Measurements from ENCODE around the gene MYRIP. TPM values are rescaled to one million over a fixed set of nuclear protein-coding genes. Genes with fewer than 3 reads are reported as not detected.

Gene MYRIP
- total RNA-seq, 1 donor: under 0.01 TPM

GRCh38 chr3:40053663-40054062, 244.3 kb downstream of the MYRIP start:
- H3K9me3 ChIP-seq (ENCODE audit: low read depth, low read length): no peaks in the 10 kb centered on the region
- no peaks in the 10 kb centered on the region for H3K79me2 ChIP-seq (ENCODE audit: insufficient read depth, low read length)
- no peaks in the 10 kb centered on the region for H3K27me3 ChIP-seq (ENCODE audit: insufficient read depth, low read length)
- H3K4me1 ChIP-seq (ENCODE audit: insufficient read depth, low read length): peaks cover 32% of the 10 kb centered on the region
- H2AFZ ChIP-seq (ENCODE audit: low read length): no peak overlapping the region
- no peak overlapping the region for H3K4me2 ChIP-seq (ENCODE audit: insufficient read depth, low read length)
- DNase-seq (ENCODE audit: insufficient read length, low spot score, missing footprints): no peak
- no peak for TF ChIP-seq CTCF (IDR thresholded peaks at IDR 0.05; ENCODE audit: extremely low read depth, low read depth, low read length)
- H3K27ac ChIP-seq (ENCODE audit: low read depth, low read length): no peak overlapping the region
- H4K20me1 ChIP-seq (ENCODE audit: insufficient read depth, low read length): no peaks in the 10 kb centered on the region
- H3K36me3 ChIP-seq (ENCODE audit: insufficient read depth, low read length): no peaks in the 10 kb centered on the region
- H3K4me3 ChIP-seq (ENCODE audit: insufficient read depth, low read length): no peak overlapping the region

GRCh38 chr3:40054568-40055222, 245.3 kb downstream of the MYRIP start:
- Histone ChIP-seq H2AFZ (ENCODE audit: low read length) (peak overlapping the region; percentile 64), H4K20me1 (ENCODE audit: insufficient read depth, low read length) (no peaks in the 10 kb centered on the region), H3K27me3 (ENCODE audit: insufficient read depth, low read length) (no peaks in the 10 kb centered on the region), H3K4me3 (ENCODE audit: insufficient read depth, low read length) (no peak overlapping the region), H3K79me2 (ENCODE audit: insufficient read depth, low read length) (no peaks in the 10 kb centered on the region), H3K4me1 (ENCODE audit: insufficient read depth, low read length) (peaks cover 32% of the 10 kb centered on the region), H3K36me3 (ENCODE audit: insufficient read depth, low read length) (no peaks in the 10 kb centered on the region), H3K4me2 (ENCODE audit: insufficient read depth, low read length) (no peak overlapping the region), H3K9me3 (ENCODE audit: low read depth, low read length) (no peaks in the 10 kb centered on the region), H3K27ac (ENCODE audit: low read depth, low read length) (peak overlapping the region; percentile 76)
- TF ChIP-seq CTCF (IDR thresholded peaks at IDR 0.05; ENCODE audit: extremely low read depth, low read depth, low read length): no peak
- no peak for DNase-seq (ENCODE audit: insufficient read length, low spot score, missing footprints)

GRCh38 chr3:40055361-40055760, 246.0 kb downstream of the MYRIP start:
- Histone ChIP-seq H4K20me1 (ENCODE audit: insufficient read depth, low read length) (no peaks in the 10 kb centered on the region), H3K4me2 (ENCODE audit: insufficient read depth, low read length) (no peak overlapping the region), H2AFZ (ENCODE audit: low read length) (no peak overlapping the region), H3K36me3 (ENCODE audit: insufficient read depth, low read length) (no peaks in the 10 kb centered on the region), H3K4me1 (ENCODE audit: insufficient read depth, low read length) (peaks cover 32% of the 10 kb centered on the region), H3K4me3 (ENCODE audit: insufficient read depth, low read length) (no peak overlapping the region), H3K79me2 (ENCODE audit: insufficient read depth, low read length) (no peaks in the 10 kb centered on the region), H3K27me3 (ENCODE audit: insufficient read depth, low read length) (no peaks in the 10 kb centered on the region), H3K27ac (ENCODE audit: low read depth, low read length) (peak overlapping the region; percentile 76), H3K9me3 (ENCODE audit: low read depth, low read length) (no peaks in the 10 kb centered on the region)
- TF ChIP-seq CTCF (IDR thresholded peaks at IDR 0.05; ENCODE audit: extremely low read depth, low read depth, low read length): no peak
- DNase-seq (ENCODE audit: insufficient read length, low spot score, missing footprints): no peak

GRCh38 chr3:40055956-40056355, 246.5 kb downstream of the MYRIP start:
- H3K4me1 ChIP-seq (ENCODE audit: insufficient read depth, low read length): peaks cover 32% of the 10 kb centered on the region
- no peak for DNase-seq (ENCODE audit: insufficient read length, low spot score, missing footprints)
- no peaks in the 10 kb centered on the region for H4K20me1 ChIP-seq (ENCODE audit: insufficient read depth, low read length)

More at GRCh38 chr3:40055956-40056355, 246.5 kb downstream of the MYRIP start:
- no peaks in the 10 kb centered on the region for H3K9me3 ChIP-seq (ENCODE audit: low read depth, low read length)
- H3K27ac ChIP-seq (ENCODE audit: low read depth, low read length): peak overlapping the region; percentile 76
- no peak for TF ChIP-seq CTCF (IDR thresholded peaks at IDR 0.05; ENCODE audit: extremely low read depth, low read depth, low read length)
- H2AFZ ChIP-seq (ENCODE audit: low read length): peak overlapping the region; percentile 5
- no peak overlapping the region for H3K4me3 ChIP-seq (ENCODE audit: insufficient read depth, low read length)
- no peaks in the 10 kb centered on the region for H3K27me3 ChIP-seq (ENCODE audit: insufficient read depth, low read length)
- no peak overlapping the region for H3K4me2 ChIP-seq (ENCODE audit: insufficient read depth, low read length)
- no peaks in the 10 kb centered on the region for H3K79me2 ChIP-seq (ENCODE audit: insufficient read depth, low read length)
- H3K36me3 ChIP-seq (ENCODE audit: insufficient read depth, low read length): no peaks in the 10 kb centered on the region

Data from osteoblast (primary cell).